ENCODE measurements around the gene SP1. TPM values are rescaled to one million over a fixed set of nuclear protein-coding genes. Genes with fewer than 3 reads are reported as not detected.

SP1 gene
- total and polyA plus RNA-seq, 2 donors from 2014 or later: 15.1 to 126 TPM

DNA sequence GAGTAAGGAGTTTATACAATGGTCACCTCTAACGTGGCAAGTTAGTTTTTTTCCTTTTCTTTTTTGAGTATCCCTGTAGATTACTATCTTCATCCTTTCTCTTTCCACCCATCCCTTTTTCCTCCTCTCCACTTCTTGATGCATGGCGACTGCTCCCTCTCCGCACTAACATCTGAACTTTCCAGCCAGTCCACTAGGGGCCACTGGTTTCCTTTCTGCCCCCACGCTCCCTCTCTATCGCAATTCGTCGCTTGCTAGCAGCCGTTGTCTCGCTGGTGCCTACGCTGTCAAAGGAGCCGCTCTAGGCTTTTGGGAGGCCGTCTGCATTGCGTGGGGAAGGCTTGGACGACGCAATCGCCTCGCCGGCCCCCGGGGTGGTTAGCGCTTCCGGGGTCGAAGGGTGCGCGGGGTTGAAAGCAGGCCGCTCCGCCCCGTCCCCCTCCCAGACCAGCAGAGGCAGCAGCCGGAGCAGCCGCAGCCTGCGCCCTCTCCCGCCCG lies 71.7 kb downstream of the SP1 start, which contains the start of gene PCBP2:
Gene PCBP2 (plus strand): TSS at position 442 of the 498 bp plus-strand sequence. CDS start 2,699 bp downstream, outside the sequence.
- FAIRE-seq (peak; percentile 90), DNase-seq (peak; percentile 99 to 100 (median 99))
- Histone ChIP-seq H3K27ac (ENCODE audit: low read depth in 2 of 2, low read length in 2 of 2) (peak within 1 kb of the TSS; percentile 99), H3K27me3 (ENCODE audit: control insufficient read depth, insufficient read depth, low read length) (no peaks in the 10 kb centered on the region), H3K9ac (ENCODE audit: low read length in 3 of 3) (peak within 1 kb of the TSS; percentile 79 to 91 (median 89)), H3K9me3 (ENCODE audit: control insufficient read depth in 2 of 3, insufficient read depth in 1 of 3, low read length in 3 of 3) (no peaks in the 10 kb centered on the region), H3K36me3 (ENCODE audit: control insufficient read depth in 2 of 3, insufficient read depth in 3 of 3, low read length in 3 of 3) (peaks cover 15 to 31% (median 20%) of the 10 kb centered on the region in 3 donors), H3K4me3 (ENCODE audit: low read length in 3 of 3) (peak within 1 kb of the TSS; percentile 79 to 89 (median 82)), H3K4me1 (ENCODE audit: control insufficient read depth in 2 of 3, insufficient read depth in 2 of 3, low read depth in 1 of 3, low read length in 3 of 3) (peaks cover 5 to 15% (median 12%) of the 10 kb centered on the region in 3 donors)
- TF ChIP-seq, protein P1, sequence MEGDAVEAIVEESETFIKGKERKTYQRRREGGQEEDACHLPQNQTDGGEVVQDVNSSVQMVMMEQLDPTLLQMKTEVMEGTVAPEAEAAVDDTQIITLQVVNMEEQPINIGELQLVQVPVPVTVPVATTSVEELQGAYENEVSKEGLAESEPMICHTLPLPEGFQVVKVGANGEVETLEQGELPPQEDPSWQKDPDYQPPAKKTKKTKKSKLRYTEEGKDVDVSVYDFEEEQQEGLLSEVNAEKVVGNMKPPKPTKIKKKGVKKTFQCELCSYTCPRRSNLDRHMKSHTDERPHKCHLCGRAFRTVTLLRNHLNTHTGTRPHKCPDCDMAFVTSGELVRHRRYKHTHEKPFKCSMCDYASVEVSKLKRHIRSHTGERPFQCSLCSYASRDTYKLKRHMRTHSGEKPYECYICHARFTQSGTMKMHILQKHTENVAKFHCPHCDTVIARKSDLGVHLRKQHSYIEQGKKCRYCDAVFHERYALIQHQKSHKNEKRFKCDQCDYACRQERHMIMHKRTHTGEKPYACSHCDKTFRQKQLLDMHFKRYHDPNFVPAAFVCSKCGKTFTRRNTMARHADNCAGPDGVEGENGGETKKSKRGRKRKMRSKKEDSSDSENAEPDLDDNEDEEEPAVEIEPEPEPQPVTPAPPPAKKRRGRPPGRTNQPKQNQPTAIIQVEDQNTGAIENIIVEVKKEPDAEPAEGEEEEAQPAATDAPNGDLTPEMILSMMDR (IDR thresholded peaks at IDR 0.05; ENCODE audit: borderline replicate concordance, extremely low read depth, insufficient read depth): peak; percentile 94
- intact Hi-C loops (cut with DNase I): no loop called here

DNA sequence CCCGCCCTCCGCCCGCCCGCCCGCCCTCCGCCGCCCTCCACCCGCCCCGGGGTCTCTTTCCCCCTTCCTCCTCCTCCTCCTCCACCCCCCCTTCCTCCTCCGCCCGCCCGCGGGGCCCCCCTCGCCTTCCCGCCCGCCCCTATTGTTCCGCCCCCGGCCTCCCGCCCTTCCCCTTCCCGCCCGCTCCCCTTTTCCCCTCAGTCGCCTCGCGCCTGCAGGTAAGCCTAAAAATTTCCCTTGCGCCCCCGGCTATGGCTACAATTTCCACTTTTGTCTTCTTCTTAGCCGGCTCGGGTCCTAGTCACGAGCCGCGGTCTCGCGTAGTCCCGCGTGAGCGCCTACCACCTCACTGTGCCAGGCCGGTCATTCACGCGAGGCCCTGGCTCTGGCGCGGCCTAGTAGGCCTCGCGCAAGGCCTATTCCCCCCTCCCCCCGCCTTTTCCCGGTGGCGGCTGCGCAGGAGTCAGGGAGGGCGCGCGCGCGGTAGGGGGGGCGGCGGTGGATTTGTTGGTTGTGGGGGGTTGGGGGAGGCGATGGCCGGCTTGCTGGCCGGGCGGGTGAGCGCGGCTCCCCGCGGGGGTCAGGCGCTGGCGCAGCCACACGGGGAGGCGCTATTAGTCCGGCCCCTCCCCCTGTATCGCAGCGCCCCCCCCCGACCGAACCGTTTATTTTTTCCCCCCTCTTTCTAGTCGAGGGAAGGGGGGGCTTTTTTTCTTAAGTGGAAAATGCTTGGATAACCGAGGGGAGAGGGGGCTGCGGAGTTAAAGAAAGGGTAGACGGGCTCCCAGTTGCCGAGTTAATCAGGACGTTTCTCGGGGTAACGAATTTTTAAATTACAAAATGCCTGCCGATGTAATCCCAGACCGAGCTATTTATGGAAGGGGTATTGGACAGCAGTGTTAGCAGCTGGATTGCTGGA lies 72.4 kb downstream of the SP1 start:
- peaks cover 17 to 36% (median 23%) of the 10 kb centered on the region in 3 donors for H3K36me3 ChIP-seq (ENCODE audit: control insufficient read depth in 2 of 3, insufficient read depth in 3 of 3, low read length in 3 of 3)
- FAIRE-seq: no peak
- intact Hi-C loops (cut with DNase I): no loop called here

DNA sequence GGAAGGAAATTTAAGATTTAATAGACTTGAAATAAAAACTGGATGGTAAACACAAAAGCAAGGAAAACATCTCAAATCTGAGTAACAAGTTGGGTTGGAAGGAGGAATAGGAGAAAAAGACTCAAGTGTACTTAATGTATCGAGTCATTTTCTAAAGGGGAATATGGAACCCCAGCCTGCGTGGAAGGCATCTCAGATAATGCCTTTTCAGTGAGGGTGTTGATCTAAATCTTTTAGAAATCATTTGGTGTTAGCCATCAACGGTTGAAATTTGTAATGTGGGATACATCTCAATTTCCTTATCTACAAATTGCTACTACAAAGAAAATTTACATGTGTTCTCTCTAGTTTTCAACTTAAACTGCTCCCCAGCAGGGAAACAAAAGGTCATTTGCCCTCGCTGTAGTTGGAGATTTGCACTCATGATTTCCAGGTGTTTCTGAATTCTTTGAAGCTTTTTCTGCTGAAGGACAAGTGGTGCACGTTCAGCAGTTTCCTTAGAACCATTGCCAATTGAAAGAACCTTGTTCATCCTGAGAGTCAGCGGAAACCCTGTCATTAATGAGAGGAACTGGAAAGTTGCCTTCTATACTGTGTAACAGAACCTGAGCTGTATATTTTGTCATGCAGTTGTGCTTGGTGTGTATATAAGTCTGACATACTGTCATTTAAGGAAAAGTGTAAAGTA lies 74.1 kb downstream of the SP1 start:
- TF ChIP-seq, protein P1 (IDR thresholded peaks at IDR 0.05; ENCODE audit: borderline replicate concordance, extremely low read depth, insufficient read depth): no peak
- intact Hi-C loops (cut with DNase I): no loop called here
- FAIRE-seq (no peak), DNase-seq (no peak)
- Histone ChIP-seq H3K4me1 (ENCODE audit: control insufficient read depth in 2 of 3, insufficient read depth in 2 of 3, low read depth in 1 of 3, low read length in 3 of 3) (peaks cover 5 to 15% (median 12%) of the 10 kb centered on the region in 3 donors), H3K4me3 (ENCODE audit: low read length in 3 of 3) (peak overlapping the region; percentile 17 to 82 (median 79)), H3K27ac (ENCODE audit: low read depth in 2 of 2, low read length in 2 of 2) (no peak overlapping the region), H3K27me3 (ENCODE audit: control insufficient read depth, insufficient read depth, low read length) (no peaks in the 10 kb centered on the region), H3K36me3 (ENCODE audit: control insufficient read depth in 2 of 3, insufficient read depth in 3 of 3, low read length in 3 of 3) (peaks cover 21 to 44% (median 28%) of the 10 kb centered on the region in 3 donors), H3K9me3 (ENCODE audit: control insufficient read depth in 2 of 3, insufficient read depth in 1 of 3, low read length in 3 of 3) (no peaks in the 10 kb centered on the region), H3K9ac (ENCODE audit: low read length in 3 of 3) (peak overlapping the region; percentile 25 to 91 (median 33))

More for the DNA sequence above, 72.4 kb downstream of the SP1 start:
- H3K27me3 ChIP-seq (ENCODE audit: control insufficient read depth, insufficient read depth, low read length): no peaks in the 10 kb centered on the region
- H3K9me3 ChIP-seq (ENCODE audit: control insufficient read depth in 2 of 3, insufficient read depth in 1 of 3, low read length in 3 of 3): no peaks in the 10 kb centered on the region
- TF ChIP-seq, protein P1 (IDR thresholded peaks at IDR 0.05; ENCODE audit: borderline replicate concordance, extremely low read depth, insufficient read depth): no peak
- peak overlapping the region; percentile 79 to 89 (median 82) for H3K4me3 ChIP-seq (ENCODE audit: low read length in 3 of 3)
- peaks cover 5 to 15% (median 12%) of the 10 kb centered on the region in 3 donors for H3K4me1 ChIP-seq (ENCODE audit: control insufficient read depth in 2 of 3, insufficient read depth in 2 of 3, low read depth in 1 of 3, low read length in 3 of 3)
- DNase-seq: peak; percentile 91 to 97 (median 95)
- peak overlapping the region; percentile 99 for H3K27ac ChIP-seq (ENCODE audit: low read depth in 2 of 2, low read length in 2 of 2)
- peak overlapping the region; percentile 79 to 91 (median 89) for H3K9ac ChIP-seq (ENCODE audit: low read length in 3 of 3)

Data from kidney (tissue), 14 donors.